Parathyroid adenoma (tissue), 2 donors: ENCODE results near the gene IDUA.

ENCODE experiments used
- H2AFZ ChIP-seq: fragments of 300-600 bp; sonication (generic); one replicate; pipeline ENCODE4 v1.7.0; 2017; ENCODE audit warnings: antibody characterized with exemption, mild to moderate bottlenecking
- H3K27ac ChIP-seq: fragments of 300-600 bp; sonication (generic); one replicate; pipeline ENCODE4 v1.7.0; 2017
- H3K27me3 ChIP-seq: fragments of 300-600 bp; sonication (generic); one replicate; pipeline ENCODE4 v1.7.0; 2017; ENCODE audit warnings: low read length; ENCODE audit not compliant: control insufficient read depth, insufficient read depth
- H3K36me3 ChIP-seq: fragments of 300-600 bp; sonication (generic); one replicate; pipeline ENCODE4 v1.7.0; 2017; ENCODE audit warnings: low read length; ENCODE audit not compliant: control insufficient read depth, insufficient read depth
- H3K4me1 ChIP-seq: fragments of 300-600 bp; sonication (generic); one replicate; pipeline ENCODE4 v1.7.0; 2017; ENCODE audit warnings: control low read depth
- H3K4me2 ChIP-seq: fragments of 300-600 bp; sonication (generic); one replicate; pipeline ENCODE4 v1.7.0; 2017; ENCODE audit warnings: low read length
- H3K4me3 ChIP-seq: fragments of 300-600 bp; sonication (generic); one replicate; pipeline ENCODE4 v1.7.0; 2017; ENCODE audit warnings: low read depth, low read length
- H3K79me2 ChIP-seq: fragments of 300-600 bp; sonication (generic); one replicate; pipeline ENCODE4 v1.7.0; 2017; ENCODE audit warnings: control low read depth
- H3K9ac ChIP-seq: fragments of 300-600 bp; sonication (generic); one replicate; pipeline ENCODE4 v1.7.0; 2017; ENCODE audit warnings: mild to moderate bottlenecking
- H3K9me3 ChIP-seq: fragments of 300-600 bp; sonication (generic); one replicate; pipeline ENCODE4 v1.7.0; 2017; ENCODE audit warnings: low read length; ENCODE audit not compliant: control insufficient read depth
- CTCF ChIP-seq: fragments of 300-600 bp; sonication (generic); IDR thresholded peaks from one replicate; pipeline ENCODE4 v1.7.0; 2017; ENCODE audit warnings: antibody characterized with exemption, mild to moderate bottlenecking
- donor health status: primary hyperparathyroidism.

IDUA gene

GRCh38 chr4:988726-989721 lies 2.2 kb downstream of the IDUA start:
- Histone ChIP-seq H3K27me3 (no peaks in the 10 kb centered on the region), H3K9me3 (no peaks in the 10 kb centered on the region), H3K9ac (no peak overlapping the region), H3K79me2 (no peaks in the 10 kb centered on the region), H3K4me3 (no peak overlapping the region), H3K36me3 (no peaks in the 10 kb centered on the region), H2AFZ (no peak overlapping the region), H3K4me2 (no peak overlapping the region), H3K27ac (no peak overlapping the region), H3K4me1 (peaks cover 9% of the 10 kb centered on the region)
- TF ChIP-seq CTCF = no peak

- Histone ChIP-seq H3K36me3 (no peaks in the 10 kb centered on the region), H2AFZ (no peak overlapping the region), H3K9me3 (no peaks in the 10 kb centered on the region), H3K27ac (no peak overlapping the region), H3K4me2 (no peak overlapping the region), H3K79me2 (no peaks in the 10 kb centered on the region), H3K9ac (no peak overlapping the region), H3K27me3 (no peaks in the 10 kb centered on the region), H3K4me3 (no peak overlapping the region), H3K4me1 (peaks cover 9% of the 10 kb centered on the region)
- TF ChIP-seq CTCF = no peak
Measured at GRCh38 chr4:989722-990471, 3.1 kb downstream of the IDUA start.

GRCh38 chr4:990746-991367 lies 4.0 kb downstream of the IDUA start:
- no peaks in the 10 kb centered on the region for H3K9me3 ChIP-seq
- no peak overlapping the region for H3K9ac ChIP-seq
- H3K4me3 ChIP-seq = no peak overlapping the region
- H3K4me2 ChIP-seq = no peak overlapping the region
- no peaks in the 10 kb centered on the region for H3K36me3 ChIP-seq
- no peak overlapping the region for H2AFZ ChIP-seq
- no peak for TF ChIP-seq CTCF
- H3K27me3 ChIP-seq = no peaks in the 10 kb centered on the region
- H3K4me1 ChIP-seq = peaks cover 9% of the 10 kb centered on the region
- no peak overlapping the region for H3K27ac ChIP-seq
- no peaks in the 10 kb centered on the region for H3K79me2 ChIP-seq

GRCh38 chr4:991451-992296 lies 4.8 kb downstream of the IDUA start:
- no peaks in the 10 kb centered on the region for H3K9me3 ChIP-seq
- H2AFZ ChIP-seq = no peak overlapping the region
- H3K4me3 ChIP-seq = no peak overlapping the region
- no peak for TF ChIP-seq CTCF
- no peaks in the 10 kb centered on the region for H3K36me3 ChIP-seq
- no peaks in the 10 kb centered on the region for H3K79me2 ChIP-seq
- H3K27me3 ChIP-seq = no peaks in the 10 kb centered on the region
- no peak overlapping the region for H3K9ac ChIP-seq
- no peak overlapping the region for H3K27ac ChIP-seq
- H3K4me1 ChIP-seq = peaks cover 9% of the 10 kb centered on the region
- H3K4me2 ChIP-seq = peak overlapping the region; percentile 78
